Measurements from ENCODE around the gene PECR. TPM values are rescaled to one million over a fixed set of nuclear protein-coding genes. Genes with fewer than 3 reads are reported as not detected.
"Not testable (repeated sequence)": the region's sequence is repeated elsewhere in the genome, so short reads cannot be mapped to it uniquely, and the experiment has no call there.

PECR gene
- total RNA-seq, 4 donors from 2014 or later: 11.1 to 15.6 (median 11.9) TPM

DNA sequence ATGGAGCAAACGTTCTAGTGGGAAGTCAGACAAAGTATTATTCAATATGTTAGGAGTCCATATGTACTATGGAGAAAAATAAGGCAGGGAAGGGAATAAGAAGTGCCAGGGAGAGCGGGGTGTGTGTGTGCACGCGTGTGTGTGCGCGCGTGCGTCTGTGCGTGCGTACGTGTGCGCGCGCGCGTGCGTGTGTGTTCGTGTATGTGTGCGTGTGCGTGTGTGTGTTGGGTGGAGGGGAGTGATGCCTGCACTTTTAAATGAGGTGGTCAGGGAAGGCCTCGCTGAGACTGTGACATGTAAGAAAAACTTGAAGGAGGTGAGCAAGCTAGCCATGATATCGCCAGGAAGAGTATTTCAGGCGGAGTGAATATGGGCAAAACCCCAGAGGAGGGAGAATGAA, 66.6 kb downstream of the PECR start:
- no peak overlapping the region for H3K4me3 ChIP-seq
- peaks cover 16% of the 10 kb centered on the region for H3K4me1 ChIP-seq
- H3K27ac ChIP-seq: no peak overlapping the region
- no peak for DNase-seq (ENCODE audit: low spot score in 2 of 2)
- 85% methylated on average over 23 of the region's 23 CpGs for WGBS
- TF ChIP-seq POLR2A (IDR thresholded peaks at IDR 0.05) (no peak), EP300 (IDR thresholded peaks at IDR 0.05) (no peak), CTCF (IDR thresholded peaks at IDR 0.05) (no peak), POLR2AphosphoS5 (IDR thresholded peaks at IDR 0.05) (no peak)
- no peaks in the 10 kb centered on the region for H3K9me3 ChIP-seq
- no peaks in the 10 kb centered on the region for H3K36me3 ChIP-seq
- no peaks in the 10 kb centered on the region for H3K27me3 ChIP-seq

DNA sequence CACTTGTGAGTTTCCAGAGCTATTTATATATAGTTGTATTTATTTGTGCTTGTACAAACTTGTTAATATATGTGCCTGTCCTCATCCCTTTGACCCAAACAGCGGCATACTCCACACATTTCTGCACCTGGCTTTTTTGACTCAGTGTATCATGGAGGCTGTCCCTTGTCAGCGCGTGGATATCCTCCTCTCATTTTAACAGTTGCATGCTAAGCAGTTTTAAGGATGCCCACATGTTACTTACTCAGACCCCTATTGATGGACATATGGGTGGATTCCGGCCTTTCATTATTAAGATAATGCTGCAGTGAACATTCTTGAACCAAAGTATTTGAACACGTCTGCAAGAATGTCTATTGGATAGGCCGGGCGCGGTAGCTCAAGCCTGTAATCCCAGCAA, 67.6 kb downstream of the PECR start:
- Histone ChIP-seq H3K4me1 (peaks cover 16% of the 10 kb centered on the region), H3K27me3 (no peaks in the 10 kb centered on the region), H3K27ac (peak overlapping the region; percentile 93), H3K4me3 (peak overlapping the region; percentile 80), H3K9me3 (no peaks in the 10 kb centered on the region), H3K36me3 (no peaks in the 10 kb centered on the region)
- no peak for DNase-seq (ENCODE audit: low spot score in 2 of 2)
- TF ChIP-seq CTCF (IDR thresholded peaks at IDR 0.05): no peak
- no peak for TF ChIP-seq POLR2AphosphoS5 (IDR thresholded peaks at IDR 0.05)
- TF ChIP-seq EP300 (IDR thresholded peaks at IDR 0.05): no peak
- no peak for TF ChIP-seq POLR2A (IDR thresholded peaks at IDR 0.05)
- 86% methylated on average over 8 of the region's 8 CpGs for whole genome bisulfite sequencing

DNA sequence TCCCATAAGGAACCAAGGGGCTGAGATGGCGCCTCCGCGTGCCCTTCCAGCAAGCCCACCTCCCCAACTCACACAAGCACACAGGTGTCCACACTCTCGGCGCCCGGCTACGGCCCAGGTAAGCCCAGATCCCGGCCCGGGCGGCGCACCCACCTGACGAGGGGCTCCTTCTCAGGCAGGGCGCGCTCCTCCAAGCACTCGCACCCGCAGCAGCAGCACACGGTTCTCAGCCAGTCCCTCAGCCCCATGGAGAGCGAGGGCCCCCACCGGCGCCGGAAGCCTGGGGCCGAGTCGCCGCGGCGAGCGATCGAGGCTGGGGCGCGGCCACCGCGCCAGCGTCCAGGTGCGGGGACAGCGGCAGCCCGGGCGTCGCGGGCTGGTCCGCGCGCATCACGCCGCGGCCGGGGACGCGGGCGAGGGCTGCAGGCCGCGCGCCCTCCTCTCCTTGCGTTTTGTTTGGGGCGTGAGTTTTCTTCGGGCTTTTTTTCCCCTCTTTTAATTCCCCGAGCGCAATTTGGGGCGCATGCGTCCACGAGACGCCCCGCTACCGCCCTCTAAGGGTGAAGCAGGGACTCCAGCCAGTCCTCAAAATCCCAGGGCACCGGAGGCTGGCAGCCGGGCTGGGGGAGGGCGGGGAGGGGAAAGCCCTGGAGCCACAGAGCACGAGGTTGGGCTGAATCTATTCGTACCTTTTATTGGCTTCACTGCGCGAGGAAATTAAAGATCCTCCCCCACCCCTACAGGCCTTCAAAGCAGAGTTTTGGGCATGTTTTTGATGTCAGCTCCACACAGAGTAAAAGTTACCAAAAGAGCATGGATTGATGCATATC, 68.3 kb downstream of the PECR start, which contains the start of gene MREG:
Gene MREG, minus strand, starts transcription at position 472 of the 830 bp plus-strand sequence. Its CDS starts 224 bp downstream, at position 248.
- Histone ChIP-seq H3K27ac (peak within 1 kb of the TSS; percentile 93), H3K4me1 (peaks cover 16% of the 10 kb centered on the region), H3K9me3 (no peaks in the 10 kb centered on the region), H3K27me3 (no peaks in the 10 kb centered on the region), H3K4me3 (peak within 1 kb of the TSS; percentile 80), H3K36me3 (no peaks in the 10 kb centered on the region)
- under 1% methylated on average over 25 of the region's 70 CpGs for WGBS
- peak in 1 of 2 donors; percentile 86 for DNase-seq (ENCODE audit: low spot score in 2 of 2)
- no peak for TF ChIP-seq POLR2A (IDR thresholded peaks at IDR 0.05)
- peak; percentile 3 to 90 for TF ChIP-seq CTCF (IDR thresholded peaks at IDR 0.05)

- TF ChIP-seq EP300 (IDR thresholded peaks at IDR 0.05) (no peak), POLR2A (IDR thresholded peaks at IDR 0.05) (no peak), POLR2AphosphoS5 (IDR thresholded peaks at IDR 0.05) (no peak), CTCF (IDR thresholded peaks at IDR 0.05) (no peak)
- 6% methylated on average over 6 of the region's 6 CpGs for WGBS
Measured at GRCh38 chr2:216012830-216013079, 68.9 kb downstream of the PECR start.

GRCh38 chr2:216012133-216012829, 69.3 kb downstream of the PECR start:
- Histone ChIP-seq H3K27me3 (no peaks in the 10 kb centered on the region), H3K9me3 (no peaks in the 10 kb centered on the region), H3K27ac (peak overlapping the region; percentile 93), H3K36me3 (no peaks in the 10 kb centered on the region), H3K4me3 (peak overlapping the region; percentile 80), H3K4me1 (peaks cover 16% of the 10 kb centered on the region)
- DNase-seq (ENCODE audit: low spot score in 2 of 2): no peak
- 20% methylated on average over 6 of the region's 6 CpGs for WGBS
- no peak for TF ChIP-seq EP300 (IDR thresholded peaks at IDR 0.05)
- no peak for TF ChIP-seq CTCF (IDR thresholded peaks at IDR 0.05)
- no peak for TF ChIP-seq POLR2A (IDR thresholded peaks at IDR 0.05)
- no peak for TF ChIP-seq POLR2AphosphoS5 (IDR thresholded peaks at IDR 0.05)

More at GRCh38 chr2:216012830-216013079, 68.9 kb downstream of the PECR start:
- peak overlapping the region; percentile 80 for H3K4me3 ChIP-seq
- no peak for DNase-seq (ENCODE audit: low spot score in 2 of 2)
- no peaks in the 10 kb centered on the region for H3K27me3 ChIP-seq
- peaks cover 16% of the 10 kb centered on the region for H3K4me1 ChIP-seq
- H3K27ac ChIP-seq: peak overlapping the region; percentile 93
- H3K36me3 ChIP-seq: no peaks in the 10 kb centered on the region
- no peaks in the 10 kb centered on the region for H3K9me3 ChIP-seq

GRCh38 chr2:216009215-216009614, 72.4 kb downstream of the PECR start:
- not testable (repeated sequence) for H3K36me3 ChIP-seq; H3K27me3 ChIP-seq; H3K4me3 ChIP-seq; H3K27ac ChIP-seq; DNase-seq (ENCODE audit: low spot score in 2 of 2); H3K9me3 ChIP-seq
- 97% methylated on average over 2 of the region's 2 CpGs for whole genome bisulfite sequencing
- H3K4me1 ChIP-seq: peaks cover 27% of the 10 kb centered on the region

Data from suprapubic skin (tissue), 4 donors.